ENCODE results near the gene PDILT.
"Not testable (repeated sequence)": the region's sequence is repeated elsewhere in the genome, so short reads cannot be mapped to it uniquely, and the experiment has no call there.

Gene PDILT

GRCh38 chr16:20315764-20316163 lies 88.8 kb downstream of the PDILT start:
- Mint-ChIP-seq H3K4me3 (no peak overlapping the region), H3K36me3 (ENCODE audit: low read depth) (no peaks in the 10 kb centered on the region), H3K9me3 (no peaks in the 10 kb centered on the region), H3K4me1 (no peaks in the 10 kb centered on the region), H3K27ac (no peak overlapping the region), H3K27me3 (no peaks in the 10 kb centered on the region)
- no peak for ATAC-seq
- no peak for DNase-seq

GRCh38 chr16:20314575-20314974 lies 90.0 kb downstream of the PDILT start:
- Mint-ChIP-seq H3K27me3 (no peaks in the 10 kb centered on the region), H3K4me1 (no peaks in the 10 kb centered on the region), H3K4me3 (no peak overlapping the region), H3K36me3 (ENCODE audit: low read depth) (no peaks in the 10 kb centered on the region), H3K9me3 (no peaks in the 10 kb centered on the region), H3K27ac (no peak overlapping the region)
- ATAC-seq (no peak), DNase-seq (no peak)

GRCh38 chr16:20313741-20314140 lies 90.8 kb downstream of the PDILT start:
- no peak for DNase-seq
- no peak for ATAC-seq
- no peak overlapping the region for H3K4me3 Mint-ChIP-seq
- no peaks in the 10 kb centered on the region for H3K36me3 Mint-ChIP-seq (ENCODE audit: low read depth)
- H3K9me3 Mint-ChIP-seq: no peaks in the 10 kb centered on the region
- no peak overlapping the region for H3K27ac Mint-ChIP-seq
- no peaks in the 10 kb centered on the region for H3K27me3 Mint-ChIP-seq
- no peaks in the 10 kb centered on the region for H3K4me1 Mint-ChIP-seq

GRCh38 chr16:20312536-20313095 lies 91.9 kb downstream of the PDILT start:
- H3K4me3 Mint-ChIP-seq; H3K27me3 Mint-ChIP-seq; H3K36me3 Mint-ChIP-seq (ENCODE audit: low read depth); H3K9me3 Mint-ChIP-seq; ATAC-seq; DNase-seq; H3K4me1 Mint-ChIP-seq; H3K27ac Mint-ChIP-seq: not testable (repeated sequence)

- Mint-ChIP-seq H3K9me3 (no peaks in the 10 kb centered on the region), H3K27me3 (no peaks in the 10 kb centered on the region), H3K4me3 (no peak overlapping the region), H3K4me1 (no peaks in the 10 kb centered on the region), H3K36me3 (ENCODE audit: low read depth) (no peaks in the 10 kb centered on the region), H3K27ac (no peak overlapping the region)
- ATAC-seq (no peak), DNase-seq (no peak)
Observed at GRCh38 chr16:20311548-20311947, 93.0 kb downstream of the PDILT start.

- no peaks in the 10 kb centered on the region for H3K27me3 Mint-ChIP-seq
- H3K4me1 Mint-ChIP-seq: no peaks in the 10 kb centered on the region
- DNase-seq (no peak), ATAC-seq (no peak)
- H3K4me3 Mint-ChIP-seq: no peak overlapping the region
- H3K27ac Mint-ChIP-seq: no peak overlapping the region
- H3K36me3 Mint-ChIP-seq (ENCODE audit: low read depth): no peaks in the 10 kb centered on the region
- no peaks in the 10 kb centered on the region for H3K9me3 Mint-ChIP-seq
Observed at GRCh38 chr16:20310421-20311395, 93.8 kb downstream of the PDILT start.

GRCh38 chr16:20309786-20310185 lies 94.8 kb downstream of the PDILT start:
- Mint-ChIP-seq H3K4me1 (no peaks in the 10 kb centered on the region), H3K4me3 (no peak overlapping the region), H3K27me3 (no peaks in the 10 kb centered on the region), H3K27ac (no peak overlapping the region), H3K9me3 (no peaks in the 10 kb centered on the region), H3K36me3 (ENCODE audit: low read depth) (no peaks in the 10 kb centered on the region)
- ATAC-seq: no peak
- DNase-seq: no peak

All from activated naive CD8-positive, alpha-beta T cell treated with anti-CD3 and anti-CD28 coated beads, Interleukin-2, amount 50 U/mL, for 24 hours (primary cell).